COLO668 (cell line): ENCODE data around the gene PCDHA5.
"Not testable (repeated sequence)": the region's sequence is repeated elsewhere in the genome, so short reads cannot be mapped to it uniquely, and the experiment has no call there.

ENCODE experiments used
- DNase-seq: peaks from one replicate; lab custom pipeline; 2025; ENCODE audit not compliant: unreplicated experiment; lab: John Stamatoyannopoulos, UW

PCDHA5 gene

DNA sequence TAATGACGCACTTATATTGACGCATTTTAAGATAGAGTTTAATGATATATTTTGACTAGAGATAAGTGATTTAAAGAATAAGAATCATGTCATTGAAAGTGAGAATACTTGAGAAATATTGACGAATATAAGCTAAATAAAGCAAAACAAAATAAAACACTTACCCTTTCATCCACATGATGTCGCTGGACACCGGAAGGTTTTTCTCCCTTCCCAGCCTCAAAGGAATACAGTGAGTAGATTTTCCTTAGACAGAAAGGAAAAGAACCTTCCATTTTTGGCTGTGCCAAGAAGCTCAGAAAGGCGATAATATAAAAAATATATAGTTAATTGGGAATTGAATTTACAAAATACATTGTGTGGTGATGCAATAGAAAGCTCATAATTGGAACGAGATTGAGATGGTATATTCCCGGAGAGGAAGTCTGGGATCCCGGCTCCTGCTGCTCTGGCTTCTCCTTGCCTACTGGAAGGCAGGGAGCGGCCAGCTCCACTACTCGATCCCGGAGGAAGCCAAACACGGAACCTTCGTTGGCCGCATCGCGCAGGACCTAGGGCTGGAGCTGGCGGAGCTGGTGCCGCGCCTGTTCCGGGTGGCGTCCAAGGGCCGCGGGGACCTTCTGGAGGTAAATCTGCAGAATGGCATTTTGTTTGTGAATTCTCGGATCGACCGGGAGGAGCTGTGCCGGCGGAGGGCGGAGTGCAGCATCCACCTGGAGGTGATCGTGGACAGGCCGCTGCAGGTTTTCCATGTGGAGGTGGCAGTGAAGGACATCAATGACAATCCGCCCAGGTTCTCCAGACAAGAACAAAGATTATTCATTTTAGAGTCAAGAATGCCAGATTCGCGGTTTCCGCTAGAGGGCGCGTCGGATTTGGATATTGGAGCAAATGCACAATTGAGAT lies at the start of gene PCDHA5:
TSS of gene PCDHA5 (plus strand) at position 239 of the 906 bp plus-strand sequence.
- no peak for DNase-seq

DNA sequence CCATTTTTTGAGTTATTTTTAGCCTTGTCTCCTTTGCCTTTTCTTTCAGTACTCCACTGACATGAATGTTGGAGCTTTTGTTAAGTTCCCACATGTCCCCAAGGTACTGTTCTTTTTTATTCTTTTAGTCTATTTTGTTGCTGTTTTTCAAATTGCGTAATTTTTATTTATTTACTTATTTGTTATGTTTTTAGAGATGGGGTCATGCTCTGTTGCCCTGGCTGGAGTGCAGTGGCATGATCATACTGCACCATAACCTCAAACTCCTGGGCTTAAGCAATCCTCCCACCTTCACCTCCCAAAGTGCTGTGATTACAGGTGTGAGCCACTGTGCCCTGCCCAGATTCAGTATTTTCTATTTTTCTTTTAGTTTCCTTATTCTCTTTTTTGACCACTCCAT lies 40.9 kb upstream of the PCDHA5 start:
- no peak for DNase-seq

DNA sequence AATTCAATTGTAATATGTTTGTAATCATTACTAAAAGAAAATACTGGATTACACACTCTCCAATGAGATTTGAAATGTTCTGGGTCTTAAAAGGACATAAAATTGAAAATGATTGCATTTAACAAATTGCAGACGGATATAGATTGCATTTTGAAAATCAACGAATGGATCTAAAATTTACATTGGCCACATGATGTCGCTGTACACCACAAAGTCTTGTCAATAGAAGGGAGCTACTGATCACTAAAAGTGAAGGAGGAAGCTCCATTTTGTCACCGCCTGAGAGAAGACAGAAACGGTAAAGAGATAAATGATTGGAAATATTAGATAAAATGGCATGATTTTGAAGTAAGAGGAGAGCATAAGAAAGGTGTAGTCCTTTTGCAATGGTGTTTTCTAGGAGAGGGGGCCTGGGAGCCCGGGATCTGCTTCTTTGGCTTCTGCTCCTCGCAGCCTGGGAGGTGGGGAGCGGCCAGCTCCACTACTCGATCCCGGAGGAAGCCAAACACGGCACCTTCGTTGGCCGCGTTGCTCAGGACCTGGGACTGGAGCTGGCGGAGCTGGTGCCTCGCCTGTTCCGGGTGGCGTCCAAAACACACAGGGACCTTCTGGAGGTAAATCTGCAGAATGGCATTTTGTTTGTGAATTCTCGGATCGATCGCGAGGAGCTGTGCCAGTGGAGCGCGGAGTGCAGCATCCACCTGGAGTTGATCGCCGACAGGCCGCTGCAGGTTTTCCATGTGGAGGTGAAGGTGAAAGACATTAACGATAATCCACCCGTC lies 35.3 kb upstream of the PCDHA5 start, which contains the start of gene PCDHA1:
TSS of gene PCDHA1 (plus strand) at position 236 of the 782 bp plus-strand sequence.
- no peak for DNase-seq

DNA sequence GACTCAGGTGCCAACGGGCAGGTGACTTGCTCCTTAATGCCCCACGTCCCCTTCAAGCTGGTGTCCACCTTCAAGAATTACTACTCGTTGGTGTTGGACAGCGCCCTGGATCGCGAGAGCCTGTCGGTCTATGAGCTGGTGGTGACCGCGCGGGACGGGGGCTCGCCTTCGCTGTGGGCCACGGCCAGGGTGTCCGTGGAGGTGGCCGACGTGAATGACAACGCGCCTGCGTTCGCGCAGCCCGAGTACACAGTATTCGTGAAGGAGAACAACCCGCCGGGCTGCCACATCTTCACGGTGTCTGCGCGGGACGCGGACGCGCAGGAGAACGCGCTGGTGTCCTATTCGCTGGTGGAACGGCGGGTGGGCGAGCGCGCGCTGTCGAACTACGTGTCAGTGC lies 34.0 kb upstream of the PCDHA5 start:
- not testable (repeated sequence) for DNase-seq

DNA sequence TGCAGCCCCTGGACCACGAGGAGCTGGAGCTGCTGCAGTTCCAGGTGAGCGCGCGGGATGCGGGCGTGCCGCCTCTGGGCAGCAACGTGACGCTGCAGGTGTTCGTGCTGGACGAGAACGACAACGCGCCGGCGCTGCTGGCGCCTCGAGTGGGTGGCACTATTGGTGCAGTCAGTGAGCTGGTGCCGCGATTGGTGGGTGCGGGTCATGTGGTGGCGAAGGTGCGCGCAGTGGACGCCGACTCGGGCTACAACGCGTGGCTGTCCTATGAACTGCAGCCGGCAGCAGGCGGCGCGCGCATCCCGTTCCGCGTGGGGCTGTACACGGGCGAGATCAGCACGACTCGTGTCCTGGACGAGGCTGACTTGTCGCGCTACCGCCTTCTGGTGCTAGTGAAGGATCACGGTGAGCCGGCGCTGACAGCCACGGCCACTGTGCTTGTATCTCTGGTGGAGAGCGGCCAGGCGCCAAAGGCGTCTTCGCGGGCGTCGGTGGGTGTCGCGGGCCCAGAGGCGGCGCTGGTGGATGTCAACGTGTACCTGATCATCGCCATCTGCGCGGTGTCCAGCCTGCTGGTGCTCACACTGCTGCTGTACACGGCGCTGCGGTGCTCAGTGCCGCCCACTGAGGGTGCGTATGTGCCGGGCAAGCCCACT lies 33.4 kb upstream of the PCDHA5 start:
- DNase-seq: not testable (repeated sequence)

DNA sequence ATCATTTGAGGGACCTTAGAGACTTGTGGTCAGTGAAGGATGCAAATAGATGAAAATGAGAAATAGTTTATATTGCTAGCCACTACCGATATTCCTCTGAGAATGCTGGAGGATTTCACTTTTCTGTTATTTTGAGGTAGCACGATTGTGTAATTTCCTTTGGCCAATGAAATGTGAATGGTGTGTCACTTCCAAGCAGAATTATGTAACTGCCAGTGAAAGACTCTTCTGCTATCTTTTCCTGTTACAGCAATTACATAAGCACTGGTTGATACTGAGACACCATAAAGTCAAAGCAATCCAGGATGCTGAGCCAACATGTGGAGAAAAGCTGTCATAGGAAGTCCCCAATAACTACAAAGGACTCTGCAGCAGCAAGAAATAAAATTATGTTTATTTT lies 30.3 kb upstream of the PCDHA5 start:
- no peak for DNase-seq

DNA sequence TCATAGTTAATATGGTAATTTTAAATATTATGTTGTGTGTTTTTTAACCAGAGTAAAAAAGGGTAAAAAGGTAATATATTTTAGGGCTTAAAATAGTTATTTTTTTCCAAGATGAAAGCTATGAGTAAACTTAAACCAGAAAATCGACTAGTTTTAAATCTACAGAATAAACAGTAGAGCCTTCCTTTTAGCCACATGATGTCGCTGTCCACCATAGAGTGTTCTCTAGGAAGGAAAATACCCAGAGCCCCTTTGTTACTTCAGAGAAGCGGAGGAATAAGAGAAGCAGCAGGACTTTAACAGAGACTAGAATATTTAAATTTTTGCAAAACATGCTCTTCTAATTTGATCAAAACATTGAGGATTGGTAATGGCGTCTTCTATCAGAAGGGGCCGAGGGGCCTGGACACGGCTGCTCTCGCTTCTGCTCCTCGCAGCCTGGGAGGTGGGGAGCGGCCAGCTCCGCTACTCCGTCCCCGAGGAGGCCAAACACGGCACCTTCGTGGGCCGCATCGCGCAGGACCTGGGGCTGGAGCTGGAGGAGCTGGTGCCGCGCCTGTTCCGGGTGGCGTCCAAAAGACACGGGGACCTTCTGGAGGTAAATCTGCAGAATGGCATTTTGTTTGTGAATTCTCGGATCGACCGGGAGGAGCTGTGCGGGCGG lies 26.7 kb upstream of the PCDHA5 start, which contains the start of gene PCDHA2:
TSS of gene PCDHA2 (plus strand) at position 258 of the 664 bp plus-strand sequence.
- no peak for DNase-seq

DNA sequence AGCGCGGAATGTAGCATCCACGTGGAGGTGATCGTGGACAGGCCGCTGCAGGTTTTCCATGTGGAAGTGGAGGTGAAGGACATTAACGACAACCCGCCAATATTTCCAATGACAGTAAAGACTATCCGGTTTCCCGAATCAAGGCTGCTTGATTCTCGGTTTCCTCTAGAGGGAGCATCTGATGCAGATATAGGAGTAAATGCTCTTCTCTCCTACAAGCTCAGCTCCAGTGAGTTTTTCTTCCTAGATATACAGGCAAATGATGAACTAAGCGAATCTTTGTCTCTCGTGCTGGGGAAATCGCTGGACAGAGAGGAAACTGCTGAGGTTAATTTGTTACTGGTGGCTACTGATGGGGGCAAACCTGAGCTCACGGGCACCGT lies 26.2 kb upstream of the PCDHA5 start:
- DNase-seq: no peak

DNA sequence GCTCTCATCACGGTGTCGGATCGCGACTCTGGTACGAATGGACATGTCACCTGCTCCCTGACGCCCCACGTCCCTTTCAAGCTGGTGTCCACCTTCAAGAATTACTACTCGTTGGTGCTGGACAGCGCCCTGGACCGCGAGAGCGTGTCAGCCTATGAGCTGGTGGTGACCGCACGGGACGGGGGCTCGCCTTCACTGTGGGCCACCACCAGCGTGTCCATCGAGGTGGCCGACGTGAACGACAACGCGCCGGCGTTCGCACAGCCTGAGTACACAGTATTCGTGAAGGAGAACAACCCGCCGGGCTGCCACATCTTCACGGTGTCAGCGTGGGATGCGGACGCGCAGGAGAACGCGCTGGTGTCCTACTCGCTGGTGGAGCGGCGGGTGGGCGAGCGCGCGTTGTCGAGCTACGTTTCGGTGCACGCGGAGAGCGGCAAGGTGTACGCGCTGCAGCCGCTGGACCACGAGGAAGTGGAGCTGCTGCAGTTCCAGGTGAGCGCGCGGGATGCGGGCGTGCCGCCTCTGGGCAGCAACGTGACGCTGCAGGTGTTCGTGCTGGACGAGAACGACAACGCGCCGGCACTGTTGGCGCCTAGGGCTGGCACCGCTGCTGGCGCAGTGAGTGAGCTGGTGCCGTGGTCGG lies 25.2 kb upstream of the PCDHA5 start:
- not testable (repeated sequence) for DNase-seq

DNA sequence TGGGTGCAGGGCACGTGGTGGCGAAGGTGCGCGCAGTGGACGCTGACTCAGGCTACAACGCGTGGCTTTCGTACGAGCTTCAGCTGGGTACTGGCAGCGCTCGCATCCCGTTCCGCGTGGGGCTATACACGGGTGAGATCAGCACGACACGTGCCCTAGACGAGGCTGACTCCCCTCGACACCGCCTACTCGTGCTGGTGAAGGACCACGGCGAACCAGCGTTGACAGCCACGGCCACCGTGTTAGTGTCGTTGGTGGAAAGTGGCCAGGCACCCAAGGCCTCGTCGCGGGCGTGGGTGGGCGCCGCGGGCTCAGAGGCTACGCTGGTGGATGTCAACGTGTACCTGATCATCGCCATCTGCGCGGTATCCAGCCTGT lies 24.7 kb upstream of the PCDHA5 start:
- DNase-seq: no peak

DNA sequence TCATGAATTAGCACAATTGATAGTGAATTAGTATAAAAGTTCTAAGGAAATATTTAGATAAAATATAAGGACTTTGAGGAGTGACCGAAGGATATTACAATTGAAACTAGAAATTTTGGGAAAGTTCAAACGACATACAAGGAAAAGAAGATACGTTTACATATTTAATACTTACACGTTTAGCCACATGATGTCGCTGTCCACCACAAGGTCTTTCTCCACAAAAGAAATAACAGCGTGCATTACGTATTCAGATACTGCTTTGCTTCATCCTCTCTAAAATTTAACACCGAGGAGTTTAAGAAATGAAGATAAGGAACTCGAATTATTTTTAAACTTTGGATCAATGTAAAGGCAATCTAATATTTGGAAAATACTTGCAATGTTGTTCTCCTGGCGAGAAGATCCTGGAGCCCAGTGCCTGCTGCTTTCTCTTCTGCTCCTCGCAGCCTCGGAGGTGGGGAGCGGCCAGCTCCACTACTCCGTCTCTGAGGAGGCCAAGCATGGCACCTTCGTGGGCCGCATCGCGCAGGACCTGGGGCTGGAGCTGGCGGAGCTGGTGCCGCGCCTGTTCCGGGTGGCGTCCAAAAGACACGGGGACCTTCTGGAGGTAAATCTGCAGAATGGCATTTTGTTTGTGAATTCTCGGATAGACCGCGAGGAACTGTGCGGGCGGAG lies 20.5 kb upstream of the PCDHA5 start, which contains the start of gene PCDHA3:
TSS of gene PCDHA3 (plus strand) at position 242 of the 678 bp plus-strand sequence.
- peak; percentile 27 for DNase-seq

DNA sequence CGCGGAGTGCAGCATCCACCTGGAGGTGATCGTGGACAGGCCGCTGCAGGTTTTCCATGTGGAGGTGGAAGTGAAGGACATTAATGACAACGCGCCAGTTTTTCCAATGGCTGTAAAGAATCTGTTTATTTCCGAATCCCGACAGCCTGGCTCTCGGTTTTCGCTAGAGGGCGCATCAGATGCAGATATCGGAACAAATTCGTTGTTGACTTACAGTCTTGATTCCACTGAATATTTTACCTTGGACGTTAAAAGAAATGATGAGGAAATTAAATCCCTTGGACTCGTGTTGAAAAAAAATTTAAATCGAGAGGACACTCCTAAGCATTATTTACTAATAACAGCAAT lies 19.9 kb upstream of the PCDHA5 start:
- DNase-seq: peak; percentile 20

DNA sequence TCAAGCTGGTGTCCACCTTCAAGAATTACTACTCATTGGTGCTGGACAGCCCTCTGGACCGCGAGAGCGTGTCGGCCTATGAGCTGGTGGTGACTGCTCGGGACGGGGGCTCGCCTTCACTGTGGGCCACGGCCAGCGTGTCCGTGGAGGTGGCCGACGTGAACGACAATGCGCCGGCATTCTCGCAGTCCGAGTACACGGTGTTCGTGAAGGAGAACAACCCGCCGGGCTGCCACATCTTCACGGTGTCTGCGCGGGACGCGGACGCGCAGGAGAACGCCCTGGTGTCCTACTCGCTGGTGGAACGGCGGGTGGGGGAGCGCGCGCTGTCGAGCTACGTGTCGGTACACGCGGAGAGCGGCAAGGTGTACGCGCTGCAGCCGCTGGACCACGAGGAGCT lies 19.0 kb upstream of the PCDHA5 start:
- not testable (repeated sequence) for DNase-seq

DNA sequence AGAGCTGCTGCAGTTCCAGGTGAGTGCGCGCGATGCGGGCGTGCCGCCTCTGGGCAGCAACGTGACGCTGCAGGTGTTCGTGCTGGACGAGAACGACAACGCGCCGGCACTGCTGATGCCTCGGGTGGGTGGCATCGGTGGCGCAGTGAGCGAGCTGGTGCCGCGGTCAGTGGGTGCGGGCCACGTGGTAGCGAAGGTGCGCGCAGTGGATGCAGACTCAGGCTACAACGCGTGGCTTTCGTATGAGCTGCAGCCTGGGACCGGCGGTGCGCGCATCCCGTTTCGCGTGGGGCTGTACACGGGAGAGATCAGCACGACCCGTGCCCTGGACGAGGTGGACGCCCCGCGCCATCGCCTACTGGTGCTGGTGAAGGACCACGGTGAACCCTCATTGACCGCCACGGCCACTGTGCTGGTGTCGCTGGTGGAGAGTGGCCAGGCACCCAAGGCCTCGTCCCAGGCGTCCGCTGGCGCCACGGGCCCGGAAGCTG lies 18.6 kb upstream of the PCDHA5 start:
- no peak for DNase-seq

DNA sequence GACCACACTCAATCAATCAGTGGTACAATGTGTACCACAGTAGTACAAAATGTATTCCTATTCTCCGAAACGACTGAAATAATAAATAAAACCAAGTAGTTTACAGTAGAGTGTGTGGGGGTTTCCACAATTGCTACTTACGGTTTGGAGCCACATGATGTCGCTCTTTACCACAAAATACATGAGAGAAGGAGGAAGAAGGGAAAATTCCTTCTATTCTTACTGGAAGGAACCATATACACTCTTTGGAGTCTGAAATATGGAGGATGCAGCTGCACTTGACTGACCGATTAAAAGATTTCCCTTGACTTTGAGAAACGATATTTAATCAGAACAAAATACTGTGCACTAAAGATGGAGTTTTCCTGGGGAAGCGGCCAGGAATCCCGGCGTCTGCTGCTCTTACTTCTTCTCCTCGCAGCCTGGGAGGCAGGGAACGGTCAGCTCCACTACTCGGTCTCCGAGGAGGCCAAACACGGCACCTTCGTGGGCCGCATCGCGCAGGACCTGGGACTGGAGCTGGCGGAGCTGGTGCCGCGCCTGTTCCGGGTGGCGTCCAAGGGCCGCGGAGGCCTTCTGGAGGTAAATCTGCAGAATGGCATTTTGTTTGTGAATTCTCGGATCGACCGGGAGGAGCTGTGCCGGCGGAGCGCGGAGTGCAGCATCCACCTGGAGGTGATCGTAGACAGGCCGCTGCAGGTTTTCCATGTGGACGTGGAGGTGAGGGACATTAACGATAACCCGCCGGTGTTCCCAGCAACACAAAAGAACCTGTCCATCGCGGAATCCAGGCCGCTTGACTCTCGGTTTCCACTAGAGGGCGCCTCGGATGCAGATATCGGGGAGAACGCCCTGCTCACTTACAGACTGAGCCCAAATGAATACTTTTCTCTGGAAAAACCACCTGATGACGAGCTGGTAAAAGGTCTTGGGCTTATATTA lies 14.3 kb upstream of the PCDHA5 start, which contains the start of gene PCDHA4:
TSS of gene PCDHA4 (plus strand) at position 235 of the 942 bp plus-strand sequence.
- DNase-seq: peak; percentile 73

DNA sequence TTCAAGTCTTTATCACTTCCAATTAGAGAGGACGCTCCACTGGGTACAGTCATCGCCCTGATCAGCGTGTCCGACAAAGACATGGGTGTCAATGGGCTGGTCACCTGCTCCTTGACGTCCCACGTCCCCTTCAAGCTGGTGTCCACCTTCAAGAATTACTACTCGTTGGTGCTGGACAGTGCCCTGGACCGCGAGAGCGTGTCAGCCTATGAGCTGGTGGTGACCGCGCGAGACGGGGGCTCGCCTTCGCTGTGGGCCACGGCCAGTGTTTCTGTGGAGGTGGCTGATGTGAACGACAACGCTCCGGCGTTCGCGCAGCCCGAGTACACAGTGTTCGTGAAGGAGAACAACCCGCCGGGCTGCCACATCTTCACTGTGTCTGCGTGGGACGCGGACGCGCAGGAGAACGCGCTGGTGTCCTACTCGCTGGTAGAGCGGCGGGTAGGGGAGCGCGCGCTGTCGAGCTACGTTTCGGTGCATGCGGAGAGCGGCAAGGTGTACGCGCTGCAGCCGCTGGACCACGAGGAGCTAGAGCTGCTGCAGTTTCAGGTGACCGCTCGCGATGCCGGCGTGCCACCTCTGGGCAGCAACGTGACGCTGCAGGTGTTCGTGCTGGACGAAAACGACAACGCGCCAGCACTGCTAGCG lies 13.0 kb upstream of the PCDHA5 start:
- DNase-seq: not testable (repeated sequence)

DNA sequence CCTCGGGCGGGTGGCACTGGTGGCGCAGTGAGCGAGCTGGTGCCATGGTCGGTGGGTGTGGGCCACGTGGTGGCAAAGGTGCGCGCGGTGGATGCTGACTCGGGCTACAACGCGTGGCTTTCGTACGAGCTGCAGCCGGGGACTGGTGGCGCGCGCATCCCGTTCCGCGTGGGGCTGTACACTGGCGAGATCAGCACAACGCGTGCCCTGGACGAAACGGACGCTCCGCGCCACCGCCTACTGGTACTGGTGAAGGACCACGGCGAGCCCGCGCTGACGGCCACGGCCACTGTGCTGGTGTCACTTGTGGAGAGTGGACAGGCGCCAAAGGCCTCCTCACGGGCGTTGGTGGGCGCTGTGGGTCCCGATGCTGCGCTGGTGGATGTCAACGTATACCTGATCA lies 12.5 kb upstream of the PCDHA5 start:
- DNase-seq: no peak

DNA sequence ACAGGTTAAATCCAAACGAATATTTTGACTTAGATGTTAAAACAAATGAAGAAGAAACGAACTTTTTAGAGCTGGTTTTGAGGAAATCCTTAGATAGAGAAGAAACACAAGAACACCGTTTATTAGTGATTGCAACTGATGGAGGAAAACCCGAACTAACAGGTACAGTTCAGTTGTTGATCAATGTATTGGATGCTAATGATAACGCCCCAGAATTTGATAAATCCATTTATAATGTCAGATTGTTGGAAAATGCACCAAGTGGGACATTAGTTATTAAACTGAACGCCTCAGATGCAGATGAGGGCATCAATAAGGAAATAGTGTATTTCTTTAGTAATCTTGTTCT lies 842 bp downstream of the PCDHA5 start:
- no peak for DNase-seq
